Fibroblast of lung (primary cell): ENCODE measurements around the gene CLCN3. TPM values are rescaled to one million over a fixed set of nuclear protein-coding genes. Genes with fewer than 3 reads are reported as not detected.

Source experiments
- DNase-seq, 2 donors: peaks; one replicate each; pipeline versions ENCODE4 v3.0.0 to v3.0.0-alpha.2; 2010; ENCODE audit warnings: low read depth in 2 of 2
- H2AFZ ChIP-seq: 2 replicates; pipeline ENCODE4 v1.5.1; 2012; ENCODE audit warnings: low read length, control low read depth, inconsistent platforms
- H3K27ac ChIP-seq: 2 replicates; pipeline ENCODE4 v1.5.1; 2011; ENCODE audit warnings: low read length, control low read depth; ENCODE audit not compliant: insufficient read depth
- H3K27me3 ChIP-seq: 2 replicates; pipeline ENCODE4 v1.5.1; 2011; ENCODE audit warnings: mild to moderate bottlenecking, low read length; ENCODE audit not compliant: control insufficient read depth, insufficient read depth
- H3K36me3 ChIP-seq: 2 replicates; pipeline ENCODE4 v1.5.1; 2011; ENCODE audit warnings: low read length; ENCODE audit not compliant: control insufficient read depth, insufficient read depth
- H3K4me1 ChIP-seq: 2 replicates; pipeline ENCODE4 v1.5.1; 2011; ENCODE audit warnings: low read length; ENCODE audit not compliant: control insufficient read depth, insufficient read depth; ENCODE audit errors: extremely low read depth
- H3K4me2 ChIP-seq: 2 replicates; pipeline ENCODE4 v1.5.1; 2011; ENCODE audit warnings: low read length, control low read depth; ENCODE audit not compliant: insufficient read depth; ENCODE audit errors: extremely low read depth
- H3K4me3 ChIP-seq, 4 experiments: fragments of 200-600 bp in 1 of 4; sonication (generic) in 1 of 4; replicated peaks in 1 of 4; 2 replicates each; pipeline ENCODE4 v1.5.1; 2011 to 2016; ENCODE audit warnings: low read length in 4 of 4, low read depth in 3 of 4, mild to moderate bottlenecking in 3 of 4, control low read depth in 2 of 4, inconsistent platforms in 1 of 4, mixed read lengths in 1 of 4; ENCODE audit not compliant: insufficient read depth in 1 of 4; ENCODE audit errors: control extremely low read depth in 1 of 4
- H3K79me2 ChIP-seq: 2 replicates; pipeline ENCODE4 v1.5.1; 2012; ENCODE audit warnings: mild to moderate bottlenecking, low read length, inconsistent platforms; ENCODE audit not compliant: control insufficient read depth, insufficient read depth
- H3K9ac ChIP-seq: 2 replicates; pipeline ENCODE4 v1.5.1; 2011; ENCODE audit warnings: mild to moderate bottlenecking, low read length, control low read depth; ENCODE audit not compliant: insufficient read depth
- H3K9me3 ChIP-seq: 2 replicates; pipeline ENCODE4 v1.5.1; 2012; ENCODE audit warnings: low read depth, low read length; ENCODE audit not compliant: control insufficient read depth, insufficient read depth
- H4K20me1 ChIP-seq: 2 replicates; pipeline ENCODE4 v1.5.1; 2011; ENCODE audit warnings: low read length; ENCODE audit not compliant: control insufficient read depth, insufficient read depth; ENCODE audit errors: extremely low read depth
- CTCF ChIP-seq, 2 donors: IDR thresholded peaks in 1 of 2; conservative IDR thresholded peaks in 1 of 2; 1 replicate in 1 of 2; 2 replicates in 1 of 2; pipeline ENCODE4 v1.5.1; 2011 to 2012; ENCODE audit warnings: low read length in 2 of 2, control low read depth in 1 of 2, inconsistent platforms in 1 of 2, low read depth in 1 of 2, mild to moderate bottlenecking in 1 of 2
- EZH2 ChIP-seq: IDR thresholded peaks from 2 replicates; pipeline ENCODE4 v1.5.1; 2012; ENCODE audit warnings: low read length, control low read depth, mild to moderate bottlenecking; ENCODE audit errors: missing control alignments
- polyA plus RNA-seq, 2 donors: library from polyadenylated mRNA; depleted of rRNA in 1 of 2; stranded (reverse) in 1 of 2; unstranded in 1 of 2; fragments of >200 nt; gene quantifications; 2 replicates each; pipeline ENCODE4 v1.2.1, GENCODE V29; 2011 to 2012; ENCODE audit warnings: missing spikeins in 1 of 2
- total RNA-seq: library from RNA; depleted of rRNA; stranded (reverse); fragments of >200 nt; gene quantifications from 2 replicates; pipeline ENCODE4 v1.2.1, GENCODE V29; 2014

The CLCN3 gene
- total and polyA plus RNA-seq, 2 donors (not counting 1 experiment from before 2014, with no cell fraction given) = 51.7 to 92.2 TPM

- H3K4me2 ChIP-seq = no peak overlapping the region
- no peak overlapping the region for H2AFZ ChIP-seq
- no peaks in the 10 kb centered on the region for H3K9me3 ChIP-seq
- peaks cover 19% of the 10 kb centered on the region for H3K79me2 ChIP-seq
- TF ChIP-seq CTCF (conservative IDR thresholded peaks at IDR 0.05 in 1 of 2, IDR thresholded peaks at IDR 0.05 in 1 of 2; ENCODE audit: low read depth in 1 of 2, low read length in 2 of 2) = no peak
- TF ChIP-seq EZH2 = no peak
- H3K36me3 ChIP-seq = no peaks in the 10 kb centered on the region
- no peaks in the 10 kb centered on the region for H3K27me3 ChIP-seq
- H4K20me1 ChIP-seq = no peaks in the 10 kb centered on the region
- no peaks in the 10 kb centered on the region for H3K4me1 ChIP-seq
- DNase-seq = no peak
- no peak overlapping the region for H3K4me3 ChIP-seq
- no peak overlapping the region for H3K9ac ChIP-seq
- no peak overlapping the region for H3K27ac ChIP-seq
These were observed 35.0 kb downstream of the CLCN3 start for GRCh38 chr4:169655401-169655800.

- Histone ChIP-seq H3K4me2 (no peak overlapping the region), H3K27ac (no peak overlapping the region), H3K9ac (no peak overlapping the region), H3K4me1 (no peaks in the 10 kb centered on the region), H4K20me1 (no peaks in the 10 kb centered on the region), H3K79me2 (peaks cover 28% of the 10 kb centered on the region), H3K27me3 (no peaks in the 10 kb centered on the region), H3K36me3 (no peaks in the 10 kb centered on the region), H2AFZ (no peak overlapping the region), H3K9me3 (no peaks in the 10 kb centered on the region), H3K4me3 (no peak overlapping the region)
- TF ChIP-seq CTCF (conservative IDR thresholded peaks at IDR 0.05 in 1 of 2, IDR thresholded peaks at IDR 0.05 in 1 of 2; ENCODE audit: low read depth in 1 of 2, low read length in 2 of 2) (no peak), EZH2 (no peak)
- no peak for DNase-seq
These were observed 37.2 kb downstream of the CLCN3 start for GRCh38 chr4:169657470-169658107.

- no peaks in the 10 kb centered on the region for H3K27me3 ChIP-seq
- H3K79me2 ChIP-seq = peaks cover 26% of the 10 kb centered on the region
- DNase-seq = no peak
- no peaks in the 10 kb centered on the region for H4K20me1 ChIP-seq
- no peak overlapping the region for H3K9ac ChIP-seq
- no peak overlapping the region for H2AFZ ChIP-seq
- no peak overlapping the region for H3K4me3 ChIP-seq
- H3K27ac ChIP-seq = no peak overlapping the region
- no peaks in the 10 kb centered on the region for H3K4me1 ChIP-seq
- H3K4me2 ChIP-seq = peak overlapping the region; percentile 37
- TF ChIP-seq EZH2 (no peak), CTCF (conservative IDR thresholded peaks at IDR 0.05 in 1 of 2, IDR thresholded peaks at IDR 0.05 in 1 of 2; ENCODE audit: low read depth in 1 of 2, low read length in 2 of 2) (no peak)
- H3K36me3 ChIP-seq = no peaks in the 10 kb centered on the region
- H3K9me3 ChIP-seq = no peaks in the 10 kb centered on the region
These were observed 37.8 kb downstream of the CLCN3 start for GRCh38 chr4:169658196-169658595.
